ENCODE results near the gene SMIM26. TPM values are rescaled to one million over a fixed set of nuclear protein-coding genes. Genes with fewer than 3 reads are reported as not detected.
"Not testable (repeated sequence)": the region's sequence is repeated elsewhere in the genome, so short reads cannot be mapped to it uniquely, and the experiment has no call there.

The SMIM26 gene
- total RNA-seq (10 to 100 TPM; 51.7 to 55.6 TPM), total RNA-seq (9.0 to 24.9 reads per million in 2 donors)

- DNase-seq (peak; percentile 87 to 92 (median 88)), ATAC-seq (peak; percentile 100)
- Mint-ChIP-seq H3K4me1 (peaks cover 15% of the 10 kb centered on the region), H3K27me3 (no peaks in the 10 kb centered on the region), H3K27ac (peak within 1 kb of the TSS; percentile 97), H3K36me3 (ENCODE audit: low read depth) (peaks cover 4% of the 10 kb centered on the region), H3K4me3 (peak within 1 kb of the TSS; percentile 97)
- no peaks in the 10 kb centered on the region for H3K9me3 ChIP-seq (ENCODE audit: control insufficient read depth, low read length, poor library complexity, severe bottlenecking)
These were observed at the start of gene SMIM26 for GRCh38 chr20:18566892-18567738. SMIM26 (plus strand) TSS chr20:18567432; CDS start chr20:18567479, 47 bp downstream.

GRCh38 chr20:18522066-18522465 is 45.2 kb upstream of the SMIM26 start:
- ATAC-seq; H3K4me1 Mint-ChIP-seq; H3K9me3 ChIP-seq (ENCODE audit: control insufficient read depth, low read length, poor library complexity, severe bottlenecking); H3K27ac Mint-ChIP-seq; H3K36me3 Mint-ChIP-seq (ENCODE audit: low read depth); DNase-seq; H3K27me3 Mint-ChIP-seq; H3K4me3 Mint-ChIP-seq: not testable (repeated sequence)

- no peaks in the 10 kb centered on the region for H3K9me3 ChIP-seq (ENCODE audit: control insufficient read depth, low read length, poor library complexity, severe bottlenecking)
- no peak overlapping the region for H3K27ac Mint-ChIP-seq
- no peak overlapping the region for H3K4me3 Mint-ChIP-seq
- H3K36me3 Mint-ChIP-seq (ENCODE audit: low read depth), result peaks cover 5% of the 10 kb centered on the region
- H3K27me3 Mint-ChIP-seq, result no peaks in the 10 kb centered on the region
- ATAC-seq (no peak), DNase-seq (no peak)
- H3K4me1 Mint-ChIP-seq, result peaks cover 2% of the 10 kb centered on the region
These were observed 44.2 kb upstream of the SMIM26 start for GRCh38 chr20:18523066-18523465.

GRCh38 chr20:18524646-18525045 is 42.6 kb upstream of the SMIM26 start:
- Mint-ChIP-seq H3K36me3 (ENCODE audit: low read depth) (peaks cover 15% of the 10 kb centered on the region), H3K27ac (no peak overlapping the region), H3K4me3 (no peak overlapping the region), H3K27me3 (no peaks in the 10 kb centered on the region), H3K4me1 (peaks cover 3% of the 10 kb centered on the region)
- DNase-seq, result no peak
- no peaks in the 10 kb centered on the region for H3K9me3 ChIP-seq (ENCODE audit: control insufficient read depth, low read length, poor library complexity, severe bottlenecking)
- ATAC-seq, result no peak

- not testable (repeated sequence) for H3K4me1 Mint-ChIP-seq; H3K27me3 Mint-ChIP-seq; H3K9me3 ChIP-seq (ENCODE audit: control insufficient read depth, low read length, poor library complexity, severe bottlenecking); ATAC-seq; DNase-seq; H3K4me3 Mint-ChIP-seq
- H3K36me3 Mint-ChIP-seq (ENCODE audit: low read depth), result peaks cover 15% of the 10 kb centered on the region
- H3K27ac Mint-ChIP-seq, result peak overlapping the region; percentile 47
These were observed 40.5 kb upstream of the SMIM26 start for GRCh38 chr20:18526761-18527160.

GRCh38 chr20:18527339-18527738 is 39.9 kb upstream of the SMIM26 start:
- no peaks in the 10 kb centered on the region for H3K27me3 Mint-ChIP-seq
- H3K36me3 Mint-ChIP-seq (ENCODE audit: low read depth), result peaks cover 14% of the 10 kb centered on the region

GRCh38 chr20:18527836-18528235 is 39.4 kb upstream of the SMIM26 start:
- Mint-ChIP-seq H3K36me3 (ENCODE audit: low read depth) (peaks cover 13% of the 10 kb centered on the region), H3K4me3 (no peak overlapping the region), H3K4me1 (peaks cover 3% of the 10 kb centered on the region), H3K27me3 (no peaks in the 10 kb centered on the region), H3K27ac (peak overlapping the region; percentile 9)
- peaks cover 2% of the 10 kb centered on the region for H3K9me3 ChIP-seq (ENCODE audit: control insufficient read depth, low read length, poor library complexity, severe bottlenecking)
- no peak for DNase-seq
- ATAC-seq, result no peak

More at GRCh38 chr20:18527339-18527738, 39.9 kb upstream of the SMIM26 start:
- no peaks in the 10 kb centered on the region for H3K9me3 ChIP-seq (ENCODE audit: control insufficient read depth, low read length, poor library complexity, severe bottlenecking)
- peak overlapping the region; percentile 47 for H3K27ac Mint-ChIP-seq
- DNase-seq (no peak), ATAC-seq (no peak)
- peaks cover 3% of the 10 kb centered on the region for H3K4me1 Mint-ChIP-seq
- H3K4me3 Mint-ChIP-seq, result no peak overlapping the region

- peaks cover 13% of the 10 kb centered on the region for H3K36me3 Mint-ChIP-seq (ENCODE audit: low read depth)
- no peak overlapping the region for H3K27ac Mint-ChIP-seq
- H3K4me3 Mint-ChIP-seq, result no peak overlapping the region
- ATAC-seq, result no peak
- H3K4me1 Mint-ChIP-seq, result peaks cover 3% of the 10 kb centered on the region
- DNase-seq, result no peak
- no peaks in the 10 kb centered on the region for H3K27me3 Mint-ChIP-seq
- peaks cover 2% of the 10 kb centered on the region for H3K9me3 ChIP-seq (ENCODE audit: control insufficient read depth, low read length, poor library complexity, severe bottlenecking)
These were observed 38.2 kb upstream of the SMIM26 start for GRCh38 chr20:18529041-18529440.

GRCh38 chr20:18532626-18533025 is 34.6 kb upstream of the SMIM26 start:
- DNase-seq, result no peak
- H3K9me3 ChIP-seq (ENCODE audit: control insufficient read depth, low read length, poor library complexity, severe bottlenecking), result peaks cover 2% of the 10 kb centered on the region
- ATAC-seq, result no peak
- Mint-ChIP-seq H3K27me3 (no peaks in the 10 kb centered on the region), H3K27ac (no peak overlapping the region), H3K36me3 (ENCODE audit: low read depth) (peaks cover 13% of the 10 kb centered on the region), H3K4me1 (peaks cover 2% of the 10 kb centered on the region), H3K4me3 (no peak overlapping the region)

- H3K9me3 ChIP-seq (ENCODE audit: control insufficient read depth, low read length, poor library complexity, severe bottlenecking), result peaks cover 2% of the 10 kb centered on the region
- Mint-ChIP-seq H3K27me3 (no peaks in the 10 kb centered on the region), H3K4me3 (no peak overlapping the region), H3K27ac (no peak overlapping the region), H3K4me1 (peaks cover 2% of the 10 kb centered on the region), H3K36me3 (ENCODE audit: low read depth) (peaks cover 11% of the 10 kb centered on the region)
- ATAC-seq (no peak), DNase-seq (no peak)
These were observed 33.7 kb upstream of the SMIM26 start for GRCh38 chr20:18533491-18533890.

- H3K4me1 Mint-ChIP-seq, result peaks cover under 1% of the 10 kb centered on the region
- H3K27ac Mint-ChIP-seq, result no peak overlapping the region
- H3K9me3 ChIP-seq (ENCODE audit: control insufficient read depth, low read length, poor library complexity, severe bottlenecking), result peaks cover 2% of the 10 kb centered on the region
- H3K4me3 Mint-ChIP-seq, result no peak overlapping the region
- DNase-seq (no peak), ATAC-seq (no peak)
- H3K36me3 Mint-ChIP-seq (ENCODE audit: low read depth), result peaks cover 7% of the 10 kb centered on the region
- H3K27me3 Mint-ChIP-seq, result no peaks in the 10 kb centered on the region
These were observed 33.1 kb upstream of the SMIM26 start for GRCh38 chr20:18533978-18534644.

- no peak overlapping the region for H3K4me3 Mint-ChIP-seq
- peaks cover under 1% of the 10 kb centered on the region for H3K9me3 ChIP-seq (ENCODE audit: control insufficient read depth, low read length, poor library complexity, severe bottlenecking)
- no peaks in the 10 kb centered on the region for H3K4me1 Mint-ChIP-seq
- peaks cover 11% of the 10 kb centered on the region for H3K36me3 Mint-ChIP-seq (ENCODE audit: low read depth)
- no peak for ATAC-seq
- no peak for DNase-seq
- H3K27me3 Mint-ChIP-seq, result no peaks in the 10 kb centered on the region
- H3K27ac Mint-ChIP-seq, result no peak overlapping the region
These were observed 29.6 kb upstream of the SMIM26 start for GRCh38 chr20:18537651-18538050.

- H3K9me3 ChIP-seq (ENCODE audit: control insufficient read depth, low read length, poor library complexity, severe bottlenecking), result no peaks in the 10 kb centered on the region
- no peak overlapping the region for H3K27ac Mint-ChIP-seq
- no peaks in the 10 kb centered on the region for H3K27me3 Mint-ChIP-seq
- H3K36me3 Mint-ChIP-seq (ENCODE audit: low read depth), result peaks cover 21% of the 10 kb centered on the region
- DNase-seq, result no peak
- peaks cover 9% of the 10 kb centered on the region for H3K4me1 Mint-ChIP-seq
- no peak for ATAC-seq
- no peak overlapping the region for H3K4me3 Mint-ChIP-seq
These were observed 25.5 kb upstream of the SMIM26 start for GRCh38 chr20:18541741-18542140.
